WI38 (cell line): ENCODE measurements around the gene GPX4.

ENCODE experiments used
- H3K4me3 ChIP-seq: 2 replicates; pipeline ENCODE4 v1.5.1; 2011; ENCODE audit warnings: low read depth, mild to moderate bottlenecking, control low read depth, low read length
- CTCF ChIP-seq: IDR thresholded peaks from 2 replicates; pipeline ENCODE4 v1.5.1; 2012; ENCODE audit warnings: low read depth, mild to moderate bottlenecking, control low read depth, low read length

Gene GPX4

DNA sequence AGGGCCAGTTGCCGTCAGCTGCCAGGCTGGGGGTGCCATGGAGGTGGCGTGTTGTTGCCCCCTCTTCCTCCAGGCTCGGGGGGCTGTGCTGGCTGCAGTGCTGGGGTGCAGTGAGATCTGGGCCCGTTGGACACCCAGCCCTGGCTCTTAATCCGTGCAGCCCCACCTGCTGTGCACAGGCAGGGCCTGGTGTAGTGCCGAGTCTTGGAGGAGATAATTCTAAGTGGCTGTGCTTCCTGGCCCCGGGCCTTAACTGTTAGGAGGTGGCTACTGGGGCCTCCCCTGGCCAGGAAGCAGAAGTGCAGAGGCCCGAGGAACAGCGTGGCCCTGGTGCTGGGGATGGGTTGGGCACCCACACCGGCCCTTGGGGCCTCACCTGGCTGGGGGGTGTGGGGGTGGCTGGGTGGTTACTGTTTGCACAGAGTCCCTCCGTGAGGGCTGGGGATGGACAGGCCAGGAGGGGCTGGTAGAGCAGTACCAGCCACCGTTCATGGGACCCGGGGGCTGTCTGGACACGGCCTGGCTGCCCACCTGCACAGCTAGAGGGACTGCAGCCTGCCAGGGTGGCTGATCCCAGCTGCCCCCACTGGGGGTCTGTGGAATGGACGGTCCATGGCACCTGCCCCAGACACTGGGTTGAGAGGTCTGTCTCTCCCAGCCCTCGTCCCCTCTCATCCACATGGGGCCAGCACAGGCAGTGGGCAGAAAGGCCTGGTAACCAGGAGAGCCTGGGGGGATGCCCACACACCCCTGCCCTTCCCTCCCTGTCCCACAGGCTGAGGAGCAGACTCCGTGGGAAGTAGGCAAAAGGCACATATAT, 3.3 kb downstream of the GPX4 start:
- TF ChIP-seq CTCF: no peak
- no peak overlapping the region for H3K4me3 ChIP-seq

DNA sequence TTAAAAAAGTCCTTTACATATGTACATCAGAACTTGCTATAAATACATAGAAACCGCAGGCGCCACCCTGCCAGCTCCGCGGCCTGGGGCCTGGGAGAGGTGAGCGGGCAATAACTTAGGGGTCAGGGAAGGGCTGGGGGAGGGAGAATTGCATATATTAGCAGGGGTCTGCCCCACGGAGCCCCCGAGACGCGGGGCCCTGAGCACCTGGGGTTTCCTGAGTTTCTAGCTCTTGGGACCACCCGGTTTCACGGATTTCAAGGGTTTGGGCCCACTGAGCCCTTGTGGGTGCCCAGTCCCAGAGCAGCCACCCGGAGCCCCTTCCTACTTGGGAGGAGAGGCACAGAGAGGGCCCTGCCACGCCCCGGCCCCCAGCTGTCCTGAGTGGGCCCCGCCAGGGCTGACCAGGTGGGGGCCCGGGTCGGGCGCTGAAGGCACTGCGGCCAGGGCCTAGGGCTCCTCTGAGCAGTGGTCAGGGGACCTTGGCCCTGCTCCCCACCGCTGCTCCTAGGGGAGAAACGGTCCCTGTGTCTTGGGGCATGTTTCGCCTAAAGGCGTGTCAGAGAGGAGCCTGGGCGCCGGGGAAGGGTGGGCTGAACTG, 4.0 kb downstream of the GPX4 start:
- TF ChIP-seq CTCF: no peak

GRCh38 chr19:1108291-1109031, 4.7 kb downstream of the GPX4 start:
- TF ChIP-seq CTCF: no peak
- no peak overlapping the region for H3K4me3 ChIP-seq

More for the DNA sequence above, 4.0 kb downstream of the GPX4 start:
- no peak overlapping the region for H3K4me3 ChIP-seq

GRCh38 chr19:1109032-1109551, 5.3 kb downstream of the GPX4 start:
- no peak for TF ChIP-seq CTCF

GRCh38 chr19:1109697-1110671, 6.2 kb downstream of the GPX4 start:
- no peak overlapping the region for H3K4me3 ChIP-seq
- no peak for TF ChIP-seq CTCF

More at GRCh38 chr19:1109032-1109551, 5.3 kb downstream of the GPX4 start:
- no peak overlapping the region for H3K4me3 ChIP-seq

- TF ChIP-seq CTCF: no peak
- no peak overlapping the region for H3K4me3 ChIP-seq
These were observed 7.2 kb downstream of the GPX4 start for GRCh38 chr19:1110809-1111640.
